Right cardiac atrium (tissue), 5 donors: ENCODE results near the gene NDUFA1. TPM values are rescaled to one million over a fixed set of nuclear protein-coding genes. Genes with fewer than 3 reads are reported as not detected.
"Not testable (repeated sequence)": the region's sequence is repeated elsewhere in the genome, so short reads cannot be mapped to it uniquely, and the experiment has no call there.

ENCODE experiments used
- ATAC-seq, 2 donors: fragments of 200-7000 bp; cut with Tn5 transposase; one replicate each; pipeline versions ENCODE4 v1.8.0 to v1.9.1; 2020; ENCODE audit warnings: moderate library complexity in 2 of 2, mild to moderate bottlenecking in 1 of 2
- DNase-seq, 3 donors: peaks; one replicate each; pipeline ENCODE4 v3.0.0-alpha.2; 2020
- H3K27ac ChIP-seq: one replicate; pipeline ENCODE4 v1.5.1; 2013; ENCODE audit warnings: mild to moderate bottlenecking, low read length, control low read depth, moderate library complexity
- H3K27me3 ChIP-seq: one replicate; pipeline ENCODE4 v1.6.1; 2013; ENCODE audit not compliant: control insufficient read depth, insufficient read depth
- H3K4me1 ChIP-seq: one replicate; pipeline ENCODE4 v1.6.1; 2013; ENCODE audit warnings: low read length; ENCODE audit not compliant: control insufficient read depth, insufficient read depth
- H3K4me3 ChIP-seq: one replicate; pipeline ENCODE4 v1.5.1; 2013; ENCODE audit warnings: low read length, control low read depth
- H3K9me3 ChIP-seq: one replicate; pipeline ENCODE4 v1.6.1; 2013; ENCODE audit warnings: low read length; ENCODE audit not compliant: control insufficient read depth
- WGBS: extraction: QIAGEN DNeasy Blood & Tissue Kit; methylation state at CpG from one replicate; pipeline ENCODE4 v1.1.7; 2013; 5-methylcytosine and 5-hydroxymethylcytosine counted together
- intact Hi-C, 4 donors: fragments of 100-400 bp; cut with DNase I; formaldehyde crosslinking; loops; one replicate each; pipeline versions ENCODE4 v1.11.0 to v1.14.0; 2022 to 2023
- polyA plus RNA-seq: library from polyadenylated mRNA; stranded (reverse); fragments of 200-250 nt; gene quantifications from one replicate; pipeline ENCODE4 v1.2.3, GENCODE V29; 2013
- total RNA-seq, 4 donors: library from RNA; stranded (reverse); fragmentation: NEBNext Ultra II Directional; extraction: Animal tissue kit (Norgen Biotek cat#: 25700); gene quantifications; one replicate each; pipeline ENCODE4 v1.2.1, GENCODE V29; 2021
- donor health status: healthy with polysubstance abuse.
- donor health status: DM: no; HTN: yes; CAD: no.
- donor health status: DM: no; HTN: no; CAD: no.
- donor health status: DM: no; HTN: yes; CAD: no; lungs with severe emphysema.
- donor health status: DM: yes; HTN: yes; CAD: no.

NDUFA1 gene
- total and polyA plus RNA-seq, 5 donors = 348 to 846 (median 366) TPM

DNA sequence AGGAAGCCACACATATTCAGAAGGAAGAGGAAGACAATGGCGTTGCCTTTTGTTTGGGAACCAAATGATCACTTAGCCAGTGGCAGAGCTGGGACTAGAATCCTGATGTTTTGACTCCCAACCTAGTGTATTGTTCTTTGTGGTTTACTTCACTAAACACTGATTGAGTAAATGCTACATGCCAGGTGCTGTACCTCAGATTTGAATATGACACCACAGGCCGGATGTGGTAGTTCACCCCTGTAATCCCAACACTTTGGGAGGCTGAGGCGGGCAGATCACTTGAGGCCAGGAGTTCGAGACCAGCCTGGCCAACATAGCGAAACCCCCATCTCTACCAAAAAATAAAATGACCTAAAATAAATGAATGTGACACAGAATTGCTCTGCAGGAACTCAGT is 8.4 kb downstream of the NDUFA1 start:
- WGBS = 81% methylated on average over 5 of the region's 5 CpGs

DNA sequence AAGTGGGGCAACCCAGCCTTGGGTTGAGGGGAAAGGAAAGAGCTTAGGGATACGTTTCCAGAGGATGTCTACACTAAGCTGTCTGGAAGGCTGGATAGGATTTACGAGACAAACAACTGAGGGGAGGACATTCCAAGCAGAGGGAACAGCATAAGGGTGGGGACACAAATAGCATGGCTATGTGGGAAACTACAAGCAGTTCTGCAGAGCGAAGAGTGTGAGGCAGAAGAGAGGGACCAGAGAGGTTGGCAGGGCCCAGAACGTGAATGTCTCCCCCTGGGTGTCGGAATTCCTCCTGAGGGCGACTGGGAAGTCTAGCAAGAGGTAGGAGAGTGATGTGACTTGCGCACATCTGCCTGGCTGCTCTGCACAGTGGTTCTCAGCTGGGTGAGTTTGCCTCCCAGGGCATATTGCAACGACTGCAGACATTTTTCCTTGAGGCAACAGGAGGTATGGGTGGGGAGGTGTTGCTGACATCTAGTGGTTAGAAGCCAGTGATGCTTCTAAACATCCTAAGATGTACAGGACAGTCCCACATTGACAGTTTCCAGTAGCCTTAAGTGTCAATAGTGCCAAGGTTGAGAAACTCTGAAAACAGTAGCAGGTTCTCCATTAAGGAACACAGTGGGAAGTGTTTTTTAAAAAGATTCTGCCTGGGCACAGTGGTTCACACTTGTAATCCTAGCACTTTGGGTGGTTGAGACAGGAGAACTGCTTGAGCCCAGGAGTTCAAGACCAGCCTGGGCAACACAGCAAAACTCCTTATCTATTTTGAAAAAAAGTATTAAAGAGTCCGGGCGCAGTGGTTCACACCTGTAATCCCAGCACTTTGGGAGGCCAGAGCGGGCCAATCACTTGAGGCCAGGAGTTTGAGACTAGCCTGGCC is 9.2 kb downstream of the NDUFA1 start:
- H3K4me3 ChIP-seq = no peak overlapping the region
- DNase-seq = no peak
- intact Hi-C loops = no loop called here

More for the DNA sequence above, 8.4 kb downstream of the NDUFA1 start:
- DNase-seq (no peak), ATAC-seq (no peak)
- no peaks in the 10 kb centered on the region for H3K27me3 ChIP-seq
- intact Hi-C loops = no loop called here
- no peak overlapping the region for H3K27ac ChIP-seq
- H3K9me3 ChIP-seq = no peaks in the 10 kb centered on the region
- no peak overlapping the region for H3K4me3 ChIP-seq
- H3K4me1 ChIP-seq = no peaks in the 10 kb centered on the region

DNA sequence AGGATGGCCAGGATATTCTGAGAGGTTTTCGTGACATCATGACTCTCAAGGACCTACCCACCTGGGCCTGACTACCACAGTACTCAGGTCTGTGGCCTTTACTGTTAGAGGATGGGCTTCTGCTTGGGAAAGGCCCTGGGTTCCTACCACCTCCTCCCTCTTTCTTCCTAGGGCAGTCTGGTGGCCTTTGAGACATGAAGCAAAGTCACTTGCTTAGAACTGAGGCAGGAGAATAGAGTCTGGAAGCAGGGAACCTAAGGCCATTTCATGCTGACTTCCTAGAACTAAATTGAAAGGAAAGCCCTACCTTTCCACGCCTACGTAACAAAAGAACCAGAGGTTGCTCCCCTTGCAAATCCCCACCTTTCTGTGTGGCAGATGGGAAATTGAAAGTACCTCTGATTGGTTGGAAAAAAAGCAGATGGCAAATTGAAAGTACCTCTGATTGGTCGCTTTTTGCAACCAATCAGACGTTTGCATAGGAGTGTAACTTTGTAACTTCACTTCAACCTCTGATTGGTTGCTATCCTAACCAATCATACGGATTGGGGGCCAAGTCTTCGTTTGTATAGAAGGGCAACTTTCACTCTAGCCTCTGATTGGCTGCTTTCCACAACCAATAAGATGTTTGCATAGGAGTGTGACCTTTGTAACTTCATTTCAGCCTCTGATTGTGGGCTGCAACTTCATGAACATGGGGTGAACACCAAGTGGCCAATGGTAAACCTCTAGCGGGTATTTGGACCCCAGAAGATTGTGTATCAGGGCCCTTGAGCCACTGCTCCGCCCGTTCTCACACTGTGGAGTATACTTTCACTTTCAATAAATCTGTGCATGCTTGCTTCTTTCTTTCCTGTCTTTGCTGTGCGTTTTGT is 14.2 kb downstream of the NDUFA1 start:
- 86% methylated on average over 11 of the region's 11 CpGs for WGBS

More for the DNA sequence above, 9.2 kb downstream of the NDUFA1 start:
- 56% methylated on average over 11 of the region's 11 CpGs for WGBS
- Histone ChIP-seq H3K27me3 (no peaks in the 10 kb centered on the region), H3K27ac (no peak overlapping the region), H3K4me1 (no peaks in the 10 kb centered on the region), H3K9me3 (no peaks in the 10 kb centered on the region)
- ATAC-seq = peak; percentile 72 to 78

DNA sequence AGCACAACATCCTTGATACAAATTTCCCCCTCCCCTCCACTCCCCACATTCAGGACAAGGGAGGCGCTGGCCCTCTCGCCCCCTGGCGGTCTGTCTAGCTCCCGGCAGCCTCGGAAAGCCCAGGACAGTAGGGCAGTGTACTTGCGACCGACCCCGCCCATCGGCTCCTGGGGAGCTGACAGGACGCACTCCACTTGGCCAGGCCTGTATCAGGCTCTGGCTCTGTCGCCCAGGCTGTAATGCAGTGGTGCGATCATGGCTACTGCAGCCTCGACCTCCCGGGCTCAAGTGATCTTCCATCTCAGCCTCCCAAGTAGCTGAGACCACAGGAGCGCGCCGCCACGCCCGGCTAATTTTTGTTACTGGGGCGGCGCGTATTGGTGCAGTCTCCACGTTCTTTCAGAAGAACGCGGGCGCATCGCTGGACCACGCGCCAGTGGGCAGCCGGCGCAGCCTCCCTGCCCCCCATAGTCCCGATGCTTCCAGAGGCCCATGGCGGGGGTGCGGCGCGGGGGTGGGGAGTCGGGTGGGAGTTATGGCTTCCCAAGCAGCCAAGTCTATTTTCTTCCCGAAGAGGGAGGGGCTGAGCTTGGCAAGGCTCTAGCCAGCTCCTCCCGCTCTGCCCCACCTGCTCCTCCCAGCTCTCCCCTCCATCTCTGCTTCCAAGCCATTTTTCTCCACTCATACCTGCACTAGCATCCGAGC is 16.2 kb downstream of the NDUFA1 start:
- DNase-seq = peak; percentile 68 to 84 (median 83)
- Histone ChIP-seq H3K4me3 (peak overlapping the region; percentile 16), H3K4me1 (no peaks in the 10 kb centered on the region), H3K27me3 (no peaks in the 10 kb centered on the region), H3K27ac (no peak overlapping the region), H3K9me3 (no peaks in the 10 kb centered on the region)
- WGBS = 5% methylated on average over 37 of the region's 40 CpGs
- intact Hi-C loops = no loop called here
- ATAC-seq = peak; percentile 84 to 91

More for the DNA sequence above, 14.2 kb downstream of the NDUFA1 start:
- intact Hi-C loops = no loop called here
- Histone ChIP-seq H3K9me3 (no peaks in the 10 kb centered on the region), H3K4me1 (no peaks in the 10 kb centered on the region), H3K27ac (no peak overlapping the region), H3K4me3 (no peak overlapping the region), H3K27me3 (no peaks in the 10 kb centered on the region)
- ATAC-seq (no peak), DNase-seq (no peak)

- WGBS = 82% methylated on average over 29 of the region's 36 CpGs
- H3K4me3 ChIP-seq, ATAC-seq, H3K27ac ChIP-seq, H3K9me3 ChIP-seq, H3K4me1 ChIP-seq, intact Hi-C loops, H3K27me3 ChIP-seq, DNase-seq: not testable (repeated sequence)
Observed at GRCh38 chrX:119890626-119891025, 19.0 kb downstream of the NDUFA1 start.

GRCh38 chrX:119891961-119892692 is 20.5 kb downstream of the NDUFA1 start:
- 64% methylated on average over 16 of the region's 16 CpGs for WGBS

GRCh38 chrX:119895843-119896326 is 24.3 kb downstream of the NDUFA1 start, which contains the start of gene AKAP14:
Gene AKAP14 (plus strand): TSS chrX:119895893. CDS start chrX:119903224, 7,331 bp downstream.
- Histone ChIP-seq H3K27ac (no peak within 1 kb of the TSS), H3K4me1 (no peaks in the 10 kb centered on the region), H3K9me3 (no peaks in the 10 kb centered on the region), H3K27me3 (no peaks in the 10 kb centered on the region), H3K4me3 (no peak within 1 kb of the TSS)
- DNase-seq (no peak), ATAC-seq (no peak)
- intact Hi-C loops = no loop called here
- 37% methylated on average over 4 of the region's 4 CpGs for WGBS

More at GRCh38 chrX:119891961-119892692, 20.5 kb downstream of the NDUFA1 start:
- H3K9me3 ChIP-seq, H3K4me1 ChIP-seq, H3K4me3 ChIP-seq, DNase-seq, intact Hi-C loops, ATAC-seq, H3K27ac ChIP-seq, H3K27me3 ChIP-seq: not testable (repeated sequence)

DNA sequence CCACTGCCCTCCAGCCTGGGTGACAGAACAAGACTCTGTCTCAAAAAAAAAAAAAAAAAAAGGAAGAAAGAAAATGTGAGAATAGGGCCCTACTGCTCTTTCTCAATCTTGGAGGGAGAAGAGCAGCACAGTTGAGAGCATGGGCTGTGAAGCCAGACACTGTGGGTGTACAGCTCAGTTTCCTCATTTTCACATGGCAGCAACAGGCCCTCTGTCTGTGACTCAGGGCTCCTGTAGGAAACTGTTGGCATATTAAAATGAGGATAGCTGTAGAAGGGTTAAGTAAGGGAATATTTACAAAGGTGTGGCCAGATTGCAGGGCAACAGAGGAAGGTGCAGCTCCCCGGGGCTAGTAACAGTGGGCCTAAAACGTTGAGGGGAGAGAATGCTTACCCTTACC is 27.5 kb downstream of the NDUFA1 start:
- H3K27me3 ChIP-seq = no peaks in the 10 kb centered on the region
- no peak overlapping the region for H3K4me3 ChIP-seq
- DNase-seq (no peak), ATAC-seq (peak in 1 of 2 donors; percentile 32)
- no peaks in the 10 kb centered on the region for H3K4me1 ChIP-seq
- intact Hi-C loops = no loop called here
- H3K9me3 ChIP-seq = no peaks in the 10 kb centered on the region
- no peak overlapping the region for H3K27ac ChIP-seq
- 24% methylated on average over 2 of the region's 2 CpGs for whole genome bisulfite sequencing

DNA sequence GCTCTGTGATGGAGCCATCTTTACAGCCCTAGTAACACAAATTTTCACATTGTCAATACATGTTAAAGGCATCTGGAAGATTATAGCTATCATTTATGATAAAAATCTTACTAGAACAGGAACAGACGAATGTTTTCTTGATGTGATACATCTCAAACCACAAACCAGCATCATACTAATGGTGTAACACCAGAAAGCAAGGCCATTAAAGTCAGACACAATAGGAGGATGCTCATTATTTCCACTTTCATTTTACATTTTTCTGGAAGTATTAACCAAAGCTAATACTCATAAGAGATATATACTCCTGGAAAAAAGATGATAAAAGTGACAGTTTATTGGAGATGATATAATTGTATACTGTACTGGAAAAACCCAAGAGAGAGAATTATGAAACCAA is 29.3 kb downstream of the NDUFA1 start:
- H3K27ac ChIP-seq = no peak overlapping the region
- no peak overlapping the region for H3K4me3 ChIP-seq
- no peaks in the 10 kb centered on the region for H3K9me3 ChIP-seq
- DNase-seq (no peak), ATAC-seq (no peak)
- H3K27me3 ChIP-seq = no peaks in the 10 kb centered on the region
- WGBS = 63% methylated on average over 1 of the region's 1 CpG
- intact Hi-C loops = no loop called here
- no peaks in the 10 kb centered on the region for H3K4me1 ChIP-seq

- no peak for DNase-seq
- intact Hi-C loops = no loop called here
- Histone ChIP-seq H3K4me3 (no peak overlapping the region), H3K4me1 (no peaks in the 10 kb centered on the region), H3K27ac (no peak overlapping the region), H3K27me3 (no peaks in the 10 kb centered on the region), H3K9me3 (no peaks in the 10 kb centered on the region)
- WGBS = 95% methylated on average over 5 of the region's 5 CpGs
- no peak for ATAC-seq
Observed at GRCh38 chrX:119916310-119916709, 44.7 kb downstream of the NDUFA1 start.
